Activated CD4-positive, alpha-beta T cell treated with anti-CD3 and anti-CD28 coated beads, Interleukin-2, amount 50 U/mL, for 4 hours (primary cell): ENCODE measurements around the gene RPUSD1.
A peak's percentile ranks its signal among the peaks of the same experiment; 100 is the strongest.

ENCODE experiments used
- DNase-seq, 2 experiments: peaks; one replicate each; pipeline ENCODE4 v3.0.0-alpha.2; 2020

Gene RPUSD1

GRCh38 chr16:818592-818991 is 30.4 kb upstream of the RPUSD1 start:
- no peak for DNase-seq

GRCh38 chr16:818132-818531 is 30.0 kb upstream of the RPUSD1 start:
- DNase-seq, result no peak

GRCh38 chr16:817001-817906 is 29.1 kb upstream of the RPUSD1 start:
- DNase-seq, result no peak

- no peak for DNase-seq
These were observed 27.7 kb upstream of the RPUSD1 start for GRCh38 chr16:815861-816260.

GRCh38 chr16:814974-815373 is 26.8 kb upstream of the RPUSD1 start:
- no peak for DNase-seq

- no peak for DNase-seq
These were observed 25.8 kb upstream of the RPUSD1 start for GRCh38 chr16:813916-814412.

GRCh38 chr16:813204-813915 is 25.2 kb upstream of the RPUSD1 start:
- peak; percentile 41 to 42 for DNase-seq

- no peak for DNase-seq
These were observed 19.9 kb upstream of the RPUSD1 start for GRCh38 chr16:808085-808386.

GRCh38 chr16:807347-808084 is 19.3 kb upstream of the RPUSD1 start:
- peak; percentile 69 to 77 for DNase-seq

- no peak for DNase-seq
These were observed 17.3 kb upstream of the RPUSD1 start for GRCh38 chr16:805474-805873.

GRCh38 chr16:804193-805048 is 16.2 kb upstream of the RPUSD1 start:
- DNase-seq, result no peak

GRCh38 chr16:803754-804080 is 15.5 kb upstream of the RPUSD1 start:
- DNase-seq, result no peak

- DNase-seq, result no peak
These were observed 15.0 kb upstream of the RPUSD1 start for GRCh38 chr16:802914-803753.

- no peak for DNase-seq
These were observed 14.3 kb upstream of the RPUSD1 start for GRCh38 chr16:802461-802860.

GRCh38 chr16:801584-802363 is 13.6 kb upstream of the RPUSD1 start:
- DNase-seq, result no peak

- no peak for DNase-seq
These were observed 12.8 kb upstream of the RPUSD1 start for GRCh38 chr16:800834-801511.

GRCh38 chr16:799948-800833 is 12.0 kb upstream of the RPUSD1 start, which contains the start of gene GNG13:
GNG13 (minus strand) TSS chr16:800734; CDS start chr16:799077, 1,657 bp downstream.
- no peak for DNase-seq

- DNase-seq, result no peak
These were observed 11.1 kb upstream of the RPUSD1 start for GRCh38 chr16:799111-799947.
